Hematopoietic multipotent progenitor cell treated with erythropoietin and hydrocortisone succinate and interleukin-3 and kit ligand, for 6 days (in vitro differentiated cells): ENCODE measurements around the gene USP25.

Experiments used
- DNase-seq: peaks from one replicate; pipeline ENCODE4 v3.0.0-alpha.2; 2015

USP25 gene

GRCh38 chr21:15766952-15767603, 37.3 kb downstream of the USP25 start:
- no peak for DNase-seq

- DNase-seq: peak; percentile 26
These were observed 38.3 kb downstream of the USP25 start for GRCh38 chr21:15768045-15768601.

- no peak for DNase-seq
These were observed 39.1 kb downstream of the USP25 start for GRCh38 chr21:15768853-15769252.

- no peak for DNase-seq
These were observed 41.5 kb downstream of the USP25 start for GRCh38 chr21:15771311-15771710.

GRCh38 chr21:15772654-15773053, 42.9 kb downstream of the USP25 start:
- no peak for DNase-seq

- no peak for DNase-seq
These were observed 44.8 kb downstream of the USP25 start for GRCh38 chr21:15774590-15774989.

GRCh38 chr21:15775291-15775690, 45.5 kb downstream of the USP25 start:
- no peak for DNase-seq

GRCh38 chr21:15775981-15776380, 46.2 kb downstream of the USP25 start:
- no peak for DNase-seq

GRCh38 chr21:15776818-15777217, 47.0 kb downstream of the USP25 start:
- DNase-seq: peak; percentile 21

GRCh38 chr21:15781986-15782385, 52.2 kb downstream of the USP25 start:
- DNase-seq: no peak

- DNase-seq: no peak
These were observed 59.2 kb downstream of the USP25 start for GRCh38 chr21:15788847-15789523.

GRCh38 chr21:15793109-15793508, 63.3 kb downstream of the USP25 start:
- DNase-seq: no peak

GRCh38 chr21:15793550-15794235, 63.9 kb downstream of the USP25 start:
- DNase-seq: no peak

- no peak for DNase-seq
These were observed 64.6 kb downstream of the USP25 start for GRCh38 chr21:15794277-15794912.

GRCh38 chr21:15795533-15795932, 65.8 kb downstream of the USP25 start:
- DNase-seq: no peak

GRCh38 chr21:15797577-15798363, 68.0 kb downstream of the USP25 start:
- peak; percentile 50 for DNase-seq

GRCh38 chr21:15801352-15801863, 71.6 kb downstream of the USP25 start:
- DNase-seq: no peak

GRCh38 chr21:15804247-15805005, 74.6 kb downstream of the USP25 start:
- peak; percentile 13 for DNase-seq

GRCh38 chr21:15809065-15809464, 79.3 kb downstream of the USP25 start:
- no peak for DNase-seq

- DNase-seq: peak; percentile 46
These were observed 80.0 kb downstream of the USP25 start for GRCh38 chr21:15809818-15810217.

- DNase-seq: no peak
These were observed 85.5 kb downstream of the USP25 start for GRCh38 chr21:15815285-15815684.
